K562 (cell line): ENCODE measurements around the gene KARS1. TPM values are rescaled to one million over a fixed set of nuclear protein-coding genes. Genes with fewer than 3 reads are reported as not detected.

Experiments used
- ATAC-seq: fragments of 200-7000 bp; cut with Tn5 transposase; 3 replicates; pipeline ENCODE4 v1.9.1; 2020; ENCODE audit warnings: moderate library complexity
- BruUV-seq: library from RNA; stranded (reverse); fragments of 400-500 nt; replicated peaks from 2 replicates; lab custom pipeline; 2021; lab: Mats Ljungman, UMichigan
- CTCF ChIA-PET: fragments of 300-600 bp; formaldehyde crosslinking; extraction: SDS; loops from one replicate; lab custom pipeline; 2021; ENCODE audit warnings: low intra/inter-chr PET ratio; lab: Yijun Ruan, JAX
- POLR2A ChIA-PET: fragments of 300-600, 350-650 bp; sonication (Branson Sonifier 250); formaldehyde crosslinking; extraction: SDS; loops from one replicate; lab custom pipeline; 2021; ENCODE audit warnings: antibody characterized with exemption, inconsistent platforms; lab: Yijun Ruan, JAX
- DNase-seq, 4 experiments: peaks; one replicate each; pipeline versions ENCODE4 v3.0.0 to v3.0.0-alpha.2; 2011 to 2018; ENCODE audit warnings: low spot score in 3 of 4, mixed read lengths in 3 of 4; ENCODE audit errors: extremely low read depth in 1 of 4
- FAIRE-seq: peaks from 2 replicates; lab custom pipeline; 2011; peaks lifted over from hg19 to GRCh38; lab: Jason Lieb, UNC
- H2AFZ ChIP-seq: 2 replicates; pipeline ENCODE4 v1.6.0; 2011; ENCODE audit warnings: low read depth, low read length, control low read depth, inconsistent platforms
- H3K27ac ChIP-seq: fragments of 200-600 bp; 3 replicates; pipeline ENCODE4 v1.8.0; 2011; ENCODE audit warnings: low read depth, mild to moderate bottlenecking, control low read depth, inconsistent platforms, low read length, moderate library complexity, mixed read lengths; ENCODE audit errors: extremely low read depth
- H3K27me3 ChIP-seq, 2 experiments: fragments of 300-600 bp in 1 of 2; 2 replicates in 1 of 2; 3 replicates in 1 of 2; pipeline versions ENCODE4 v1.6.0 to v1.8.0; 2011; ENCODE audit warnings: inconsistent platforms in 2 of 2, low read length in 2 of 2, mild to moderate bottlenecking in 1 of 2, mixed read lengths in 1 of 2, moderate library complexity in 1 of 2; ENCODE audit not compliant: control insufficient read depth in 2 of 2, insufficient read depth in 2 of 2
- H3K36me3 ChIP-seq: fragments of 300-600 bp; 3 replicates; pipeline ENCODE4 v1.8.0; 2011; ENCODE audit warnings: mild to moderate bottlenecking, low read length, inconsistent platforms; ENCODE audit not compliant: control insufficient read depth, insufficient read depth
- H3K4me1 ChIP-seq, 2 experiments: fragments of 200-600 bp in 1 of 2; replicated peaks in 1 of 2; 2 replicates in 1 of 2; 3 replicates in 1 of 2; pipeline versions ENCODE4 v1.5.1 to v1.8.0; 2011; ENCODE audit warnings: inconsistent platforms in 2 of 2, low read length in 2 of 2, mild to moderate bottlenecking in 1 of 2, mixed read lengths in 1 of 2, moderate library complexity in 1 of 2; ENCODE audit not compliant: control insufficient read depth in 2 of 2, insufficient read depth in 2 of 2
- H3K4me2 ChIP-seq: 2 replicates; pipeline ENCODE4 v1.6.1; 2011; ENCODE audit warnings: low read length, control low read depth, inconsistent platforms, mixed read lengths; ENCODE audit not compliant: insufficient read depth
- H3K4me3 ChIP-seq: fragments of 200-600 bp; sonication (generic), shearing (Covaris generic); 2 replicates; pipeline ENCODE4 v1.5.1; 2016; ENCODE audit warnings: control low read depth, inconsistent platforms
- H3K79me2 ChIP-seq: fragments of 200-600 bp; 3 replicates; pipeline ENCODE4 v1.8.0; 2011; ENCODE audit warnings: low read length, inconsistent platforms; ENCODE audit not compliant: control insufficient read depth, insufficient read depth
- H3K9ac ChIP-seq, 2 experiments: 2 replicates each; pipeline versions ENCODE4 v1.6.0 to v1.6.1; 2011; ENCODE audit warnings: low read depth in 2 of 2, low read length in 2 of 2, control low read depth in 1 of 2, inconsistent platforms in 1 of 2, mild to moderate bottlenecking in 1 of 2, mixed read lengths in 1 of 2; ENCODE audit not compliant: insufficient read depth in 1 of 2
- H3K9me1 ChIP-seq: one replicate; pipeline ENCODE4 v1.6.0; 2011; ENCODE audit warnings: inconsistent platforms, mild to moderate bottlenecking, low read length, moderate library complexity; ENCODE audit not compliant: control insufficient read depth, insufficient read depth
- H3K9me3 ChIP-seq: replicated peaks from 2 replicates; pipeline ENCODE4 v1.5.1; 2011; ENCODE audit warnings: low read depth, low read length, inconsistent platforms; ENCODE audit not compliant: control insufficient read depth, insufficient read depth
- H4K20me1 ChIP-seq: replicated peaks from 2 replicates; pipeline ENCODE4 v1.6.1; 2011; ENCODE audit warnings: low read length, inconsistent platforms, mixed read lengths; ENCODE audit not compliant: control insufficient read depth, insufficient read depth
- CBFA2T2 ChIP-seq: fragments of 450-650 bp; conservative IDR thresholded peaks from 2 replicates; pipeline ENCODE4 v1.6.1; 2017; ENCODE audit warnings: mild to moderate bottlenecking
- ERF ChIP-seq: fragments of 450-650 bp; formaldehyde crosslinking; IDR thresholded peaks from 2 replicates; pipeline ENCODE4 v1.4.0; 2020; ENCODE audit warnings: mild to moderate bottlenecking, mixed read lengths
- EWSR1 ChIP-seq: fragments of 450-650 bp; IDR thresholded peaks from 2 replicates; pipeline ENCODE4 v1.6.1; 2018; ENCODE audit warnings: borderline replicate concordance, mild to moderate bottlenecking, low read depth, moderate library complexity; ENCODE audit not compliant: partially characterized antibody
- HMG20A ChIP-seq: fragments of 450-650 bp; formaldehyde crosslinking; conservative IDR thresholded peaks from 2 replicates; pipeline ENCODE4 v1.4.0; 2020; ENCODE audit warnings: mild to moderate bottlenecking, mixed read lengths
- MYBL2 ChIP-seq, 2 experiments: fragments of 450-650 bp in 1 of 2; sonication (generic) in 1 of 2; formaldehyde crosslinking in 1 of 2; IDR thresholded peaks; 2 replicates each; pipeline versions ENCODE4 v1.6.1 to v1.8.1; 2017 to 2022; ENCODE audit warnings: borderline replicate concordance in 1 of 2, inconsistent platforms in 1 of 2, low read depth in 1 of 2, mild to moderate bottlenecking in 1 of 2, missing genetic modification reagents in 1 of 2, moderate library complexity in 1 of 2
- MYNN ChIP-seq, 2 experiments: sonication (generic); formaldehyde crosslinking in 1 of 2; IDR thresholded peaks; 2 replicates each; pipeline versions ENCODE4 v1.5.0 to v1.6.1; 2016 to 2020; ENCODE audit warnings: antibody characterized with exemption in 1 of 2, missing genetic modification reagents in 1 of 2
- POLR3A ChIP-seq: IDR thresholded peaks from 2 replicates; pipeline ENCODE4 v1.6.1; 2011; ENCODE audit warnings: borderline replicate concordance, mild to moderate bottlenecking, moderate library complexity; ENCODE audit not compliant: insufficient read length, insufficient read depth; ENCODE audit errors: extremely low read depth
- RBM25 ChIP-seq: fragments of 200-400 bp; formaldehyde crosslinking; IDR thresholded peaks from 2 replicates; pipeline ENCODE4 v1.6.1; 2018; ENCODE audit warnings: low read length, low read depth, moderate library complexity; ENCODE audit not compliant: severe bottlenecking
- SP1 ChIP-seq: sonication (generic); formaldehyde crosslinking; IDR thresholded peaks from 2 replicates; pipeline ENCODE4 v1.8.1; 2022; ENCODE audit warnings: mild to moderate bottlenecking, missing genetic modification reagents
- TAF1 ChIP-seq: IDR thresholded peaks from 2 replicates; pipeline ENCODE4 v1.6.1; 2011; ENCODE audit warnings: mild to moderate bottlenecking, low read length, moderate library complexity; ENCODE audit not compliant: insufficient read depth, control insufficient read depth, severe bottlenecking; ENCODE audit errors: extremely low read depth
- WHSC1 ChIP-seq: IDR thresholded peaks from one replicate; pipeline ENCODE4 v1.6.1; 2012; ENCODE audit warnings: low read length, control low read depth, inconsistent platforms
- WGBS: fragments of 100-300 bp; shearing (Covaris generic); methylation state at CpG from one replicate; pipeline ENCODE4 v1.1.6; 2016; ENCODE audit warnings: low coverage, mixed read lengths; ENCODE audit not compliant: insufficient coverage; ENCODE audit errors: missing lambda C conversion rate; 5-methylcytosine and 5-hydroxymethylcytosine counted together
- in situ Hi-C: fragments of 300-500 bp; cut with MboI; formaldehyde crosslinking; loops from 4 replicates; pipeline ENCODE4 v1.15.0; 2018; ENCODE audit warnings: inconsistent platforms, mixed read lengths
- intact Hi-C: fragments of 100-400 bp; cut with micrococcal nuclease; formaldehyde crosslinking; loops from 2 replicates; pipeline ENCODE4 v1.14.2; 2022
- polyA plus RNA-seq, 8 experiments: library from polyadenylated mRNA; depleted of rRNA in 4 of 8; stranded (reverse) in 5 of 8; unstranded in 3 of 8; fragments of >200 nt; fragmentation: Nextera tagmentation in 2 of 8; fragmentation: Illumina TruSeq in 1 of 8; extraction: Ambion mirVana in 2 of 8; extraction: Trizol in 1 of 8; gene quantifications; 2 replicates each; pipeline versions ENCODE4 v1.2.1 to v1.2.3, GENCODE V29; 2011 to 2014; ENCODE audit warnings: inconsistent platforms in 1 of 8, missing spikeins in 1 of 8
- total RNA-seq, 7 experiments: library from RNA; depleted of rRNA in 6 of 7; stranded (reverse); fragments of >200 nt in 6 of 7; fragmentation: Illumina TruSeq in 2 of 7; extraction: Trizol in 2 of 7; gene quantifications; 2 replicates each; pipeline versions ENCODE4 v1.2.1 to v1.2.3, GENCODE V29; 2011 to 2021; ENCODE audit warnings: low replicate concordance in 1 of 7
- TF ChIP-seq, protein P1 (sequence below): fragments of 250-450 bp; sonication (Bioruptor Pico); IDR thresholded peaks from 2 replicates; pipeline ENCODE4 v1.5.0; 2021

Gene KARS1
- total and polyA plus RNA-seq, 9 of the 15 experiments (the other 6 are each of a cell fraction or from before 2014, with no cell fraction given): 223 to 386 (median 304) TPM

DNA sequence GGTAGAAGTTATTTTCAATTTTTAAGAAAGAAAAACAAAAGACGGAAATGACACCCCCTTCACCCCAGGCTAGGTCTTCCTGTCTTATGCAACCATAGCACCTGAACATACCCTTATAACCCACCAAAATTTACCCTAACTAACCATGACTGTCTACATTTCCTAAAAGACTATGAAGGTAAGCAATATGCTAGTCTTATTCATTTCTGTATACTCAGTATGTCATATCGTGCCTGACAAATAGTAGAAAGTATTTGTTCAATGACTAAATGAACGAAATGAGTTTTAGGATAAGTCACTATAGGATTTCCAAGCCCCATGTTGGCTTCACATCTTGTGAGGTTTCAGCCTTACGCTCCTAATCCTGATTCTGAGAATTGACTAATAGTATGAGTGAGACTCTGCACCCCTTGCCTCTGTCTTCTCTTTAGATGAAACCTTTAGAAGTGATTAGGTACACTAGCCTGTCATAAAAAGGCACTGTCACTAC is 30.9 kb downstream of the KARS1 start:
- ATAC-seq (no peak), DNase-seq (no peak), FAIRE-seq (no peak)
- no TSS peak for BruUV-seq
- H4K20me1 ChIP-seq: no peaks in the 10 kb centered on the region
- in situ Hi-C loops (no loop called here), intact Hi-C loops (no loop called here)
- no peak for TF ChIP-seq POLR3A
- TF ChIP-seq HMG20A (CRISPR knock-in tag): no peak
- no peak for TF ChIP-seq EWSR1
- no peak for TF ChIP-seq CBFA2T2
- no peak for TF ChIP-seq TAF1
- no peak for TF ChIP-seq SP1 (CRISPR knock-in tag)
- TF ChIP-seq, protein P1, sequence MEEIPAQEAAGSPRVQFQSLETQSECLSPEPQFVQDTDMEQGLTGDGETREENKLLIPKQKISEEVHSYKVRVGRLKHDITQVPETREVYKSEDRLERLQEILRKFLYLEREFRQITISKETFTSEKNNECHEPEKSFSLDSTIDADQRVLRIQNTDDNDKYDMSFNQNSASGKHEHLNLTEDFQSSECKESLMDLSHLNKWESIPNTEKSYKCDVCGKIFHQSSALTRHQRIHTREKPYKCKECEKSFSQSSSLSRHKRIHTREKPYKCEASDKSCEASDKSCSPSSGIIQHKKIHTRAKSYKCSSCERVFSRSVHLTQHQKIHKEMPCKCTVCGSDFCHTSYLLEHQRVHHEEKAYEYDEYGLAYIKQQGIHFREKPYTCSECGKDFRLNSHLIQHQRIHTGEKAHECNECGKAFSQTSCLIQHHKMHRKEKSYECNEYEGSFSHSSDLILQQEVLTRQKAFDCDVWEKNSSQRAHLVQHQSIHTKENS (CRISPR knock-in tag): no peak
- no peak for TF ChIP-seq MYBL2 (IDR thresholded peaks at IDR 0.05; ENCODE audit: low read depth)
- no peak for TF ChIP-seq MYBL2 (CRISPR knock-in tag; IDR thresholded peaks at IDR 0.05; ENCODE audit: borderline replicate concordance)
- no peak for TF ChIP-seq RBM25
- no peak for TF ChIP-seq MYNN (IDR thresholded peaks at IDR 0.05)
- no peak for TF ChIP-seq MYNN (CRISPR knock-in tag; IDR thresholded peaks at IDR 0.05)
- TF ChIP-seq WHSC1: no peak
- no peak for TF ChIP-seq ERF (CRISPR knock-in tag)
- peaks cover 1% of the 10 kb centered on the region; the same call in 1 of the 3 replicates for H3K79me2 ChIP-seq
- H2AFZ ChIP-seq: no peak overlapping the region
- peaks cover 10 to 18% of the 10 kb centered on the region in 2 experiments for H3K4me1 ChIP-seq
- no peak overlapping the region for H3K27ac ChIP-seq
- H3K9me3 ChIP-seq: no peaks in the 10 kb centered on the region
- no peak overlapping the region for H3K4me3 ChIP-seq
- CTCF ChIA-PET: interaction anchor here (0.6 kb wide), 1 partner anchor 351 kb away, joined by 3 read pairs; no protein-coding TSS in a partner anchor
- no peaks in the 10 kb centered on the region for H3K9me1 ChIP-seq
- no peak overlapping the region for H3K9ac ChIP-seq
- no peak overlapping the region for H3K4me2 ChIP-seq
- WGBS: 79% methylated on average over 4 of the region's 4 CpGs
- POLR2A ChIA-PET: no interaction called here
- H3K27me3 ChIP-seq: no peaks in the 10 kb centered on the region
- peaks cover 53% of the 10 kb centered on the region for H3K36me3 ChIP-seq
